Measurements from ENCODE around the gene PTGER3. TPM values are rescaled to one million over a fixed set of nuclear protein-coding genes. Genes with fewer than 3 reads are reported as not detected.

The PTGER3 gene
- total and polyA plus RNA-seq, 7 donors = 0.46 to 52.4 (median 26.8) TPM

DNA sequence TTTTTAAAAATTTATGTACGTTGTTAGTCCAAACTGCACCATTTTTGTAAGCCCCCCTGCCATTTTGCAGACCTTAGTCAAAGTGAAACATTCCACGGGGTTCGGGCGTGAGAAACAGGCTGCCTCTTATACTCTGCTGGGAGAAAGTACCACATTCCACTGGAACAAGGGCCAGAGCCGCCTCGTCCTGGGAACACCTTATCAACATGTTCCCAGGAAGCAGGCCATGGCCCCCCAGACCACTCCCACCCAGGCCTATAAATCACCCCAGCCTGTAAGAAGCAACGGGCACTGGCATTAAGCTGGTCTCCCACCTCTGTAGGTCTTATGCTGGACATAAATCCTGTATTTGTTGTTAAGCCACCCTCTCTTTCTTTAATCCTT, 34.1 kb upstream of the PTGER3 start:
- H3K27ac ChIP-seq = peak overlapping the region; percentile 84 to 86 (median 86)
- no peaks in the 10 kb centered on the region for H3K9me3 ChIP-seq
- 72 to 74% methylated on average over 7 of the region's 7 CpGs for whole genome bisulfite sequencing, 2 donors
- H3K36me3 ChIP-seq = peaks cover 0 to 17% (median 4%) of the 10 kb centered on the region in 4 donors
- H3K27me3 ChIP-seq = no peaks in the 10 kb centered on the region
- H3K4me3 ChIP-seq = peak overlapping the region; percentile 69 to 83 (median 78)
- TF ChIP-seq EP300 (IDR thresholded peaks at IDR 0.05) = no peak
- TF ChIP-seq, protein P1, sequence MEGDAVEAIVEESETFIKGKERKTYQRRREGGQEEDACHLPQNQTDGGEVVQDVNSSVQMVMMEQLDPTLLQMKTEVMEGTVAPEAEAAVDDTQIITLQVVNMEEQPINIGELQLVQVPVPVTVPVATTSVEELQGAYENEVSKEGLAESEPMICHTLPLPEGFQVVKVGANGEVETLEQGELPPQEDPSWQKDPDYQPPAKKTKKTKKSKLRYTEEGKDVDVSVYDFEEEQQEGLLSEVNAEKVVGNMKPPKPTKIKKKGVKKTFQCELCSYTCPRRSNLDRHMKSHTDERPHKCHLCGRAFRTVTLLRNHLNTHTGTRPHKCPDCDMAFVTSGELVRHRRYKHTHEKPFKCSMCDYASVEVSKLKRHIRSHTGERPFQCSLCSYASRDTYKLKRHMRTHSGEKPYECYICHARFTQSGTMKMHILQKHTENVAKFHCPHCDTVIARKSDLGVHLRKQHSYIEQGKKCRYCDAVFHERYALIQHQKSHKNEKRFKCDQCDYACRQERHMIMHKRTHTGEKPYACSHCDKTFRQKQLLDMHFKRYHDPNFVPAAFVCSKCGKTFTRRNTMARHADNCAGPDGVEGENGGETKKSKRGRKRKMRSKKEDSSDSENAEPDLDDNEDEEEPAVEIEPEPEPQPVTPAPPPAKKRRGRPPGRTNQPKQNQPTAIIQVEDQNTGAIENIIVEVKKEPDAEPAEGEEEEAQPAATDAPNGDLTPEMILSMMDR (IDR thresholded peaks at IDR 0.05) = no peak
- no peak for TF ChIP-seq POLR2AphosphoS5 (IDR thresholded peaks at IDR 0.05)
- TF ChIP-seq POLR2A (IDR thresholded peaks at IDR 0.05) = no peak
- H3K4me1 ChIP-seq = peaks cover 0 to 27% (median 19%) of the 10 kb centered on the region in 4 donors
- no peak for DNase-seq
- intact Hi-C loops (cut with DNase I) = no loop called here

DNA sequence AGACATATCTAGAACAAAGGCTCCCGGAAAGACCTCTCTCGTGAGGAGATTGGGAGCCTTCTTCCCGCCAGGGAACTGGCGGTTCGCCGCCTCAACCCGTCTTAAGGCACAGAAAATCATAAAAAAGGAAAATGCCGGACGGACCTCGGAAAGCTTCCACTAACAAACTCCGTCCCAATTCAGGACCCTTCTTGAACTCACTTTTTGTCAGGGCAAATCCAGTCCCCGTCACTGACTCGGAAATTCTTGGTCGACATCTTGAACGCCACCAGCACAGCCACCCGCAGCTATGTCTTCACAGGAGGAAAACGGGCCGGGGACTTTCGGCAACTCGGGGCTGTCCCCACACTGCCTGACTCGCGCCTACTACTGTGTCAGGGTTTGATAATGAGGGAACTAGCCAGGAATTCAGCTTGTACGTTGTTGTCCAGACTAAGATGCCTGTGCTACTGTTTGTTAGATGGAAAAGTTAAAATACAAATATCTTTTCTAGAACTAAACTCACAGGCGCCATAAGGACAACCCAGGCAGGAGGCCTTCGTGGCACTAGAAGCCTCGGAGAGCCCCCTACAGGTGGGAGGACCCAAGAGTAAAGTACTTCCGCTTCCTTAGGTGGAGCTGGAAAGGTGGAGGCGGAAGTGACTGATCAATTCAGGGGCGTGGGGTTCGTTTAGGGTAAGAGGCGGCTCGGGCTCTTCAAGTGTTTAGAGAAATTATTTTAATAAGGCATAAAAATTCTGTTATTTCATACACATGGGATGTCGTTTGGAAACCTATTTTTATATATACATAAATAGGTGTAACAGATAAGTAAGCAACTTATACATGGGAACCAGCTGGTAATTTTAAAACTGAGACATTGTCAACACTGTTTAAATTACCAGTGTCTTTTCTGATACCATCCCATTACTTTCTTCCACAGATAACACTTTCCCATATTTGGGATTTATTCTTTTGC, 33.4 kb upstream of the PTGER3 start, which contains the start of gene ZRANB2:
Gene ZRANB2 (minus strand): TSS at position 297 of the 958 bp plus-strand sequence. CDS start 40 bp downstream, at position 257.
- peaks cover 0 to 24% (median 9%) of the 10 kb centered on the region in 4 donors for H3K36me3 ChIP-seq
- peak within 1 kb of the TSS; percentile 84 to 86 (median 86) for H3K27ac ChIP-seq
- no peaks in the 10 kb centered on the region for H3K27me3 ChIP-seq
- TF ChIP-seq, protein P1 (IDR thresholded peaks at IDR 0.05) = peak in 3 of 4 experiments; percentile 60 to 68 (median 62)
- TF ChIP-seq EP300 (IDR thresholded peaks at IDR 0.05) (no peak), POLR2AphosphoS5 (IDR thresholded peaks at IDR 0.05) (peak; percentile 65 to 84 (median 77)), POLR2A (IDR thresholded peaks at IDR 0.05) (peak; percentile 50 to 61)
- peak within 1 kb of the TSS; percentile 69 to 83 (median 78) for H3K4me3 ChIP-seq
- 0% methylated on average over 33 of the region's 33 CpGs for WGBS, 2 donors
- H3K4me1 ChIP-seq = peaks cover 0 to 27% (median 19%) of the 10 kb centered on the region in 4 donors
- no peaks in the 10 kb centered on the region for H3K9me3 ChIP-seq
- intact Hi-C loops (cut with DNase I) = no loop called here
- DNase-seq = peak; percentile 89

DNA sequence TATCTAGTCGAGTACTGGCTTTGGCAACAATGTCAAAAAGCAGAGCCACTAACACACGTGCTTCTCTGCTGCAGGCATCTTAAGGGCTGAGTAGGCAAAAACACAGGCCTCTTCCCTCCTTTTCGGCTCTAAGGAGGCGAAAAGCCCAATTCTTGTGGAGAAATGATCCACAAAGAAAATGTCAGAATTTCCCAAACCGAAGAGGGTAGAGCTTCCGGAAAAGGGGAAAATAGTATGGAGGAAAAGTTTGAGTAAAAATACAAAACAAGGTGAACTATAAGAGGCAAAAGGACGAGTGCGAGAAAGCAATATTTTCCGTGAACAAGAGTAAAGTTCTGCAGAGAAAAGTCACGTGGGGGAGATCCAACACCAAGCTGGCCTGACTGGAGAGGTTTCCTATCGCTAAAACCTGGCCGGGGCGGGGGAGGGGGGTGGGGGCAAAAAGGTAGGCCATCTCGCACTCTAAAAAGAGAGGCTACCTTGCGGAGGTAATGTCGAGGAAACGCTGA, 32.7 kb upstream of the PTGER3 start:
- DNase-seq = no peak

GRCh38 chr1:71074681-71075080, 27.1 kb upstream of the PTGER3 start:
- Histone ChIP-seq H3K27ac (no peak overlapping the region), H3K4me3 (no peak overlapping the region), H3K9me3 (no peaks in the 10 kb centered on the region), H3K4me1 (peaks cover 0 to 16% (median 12%) of the 10 kb centered on the region in 4 donors), H3K36me3 (peaks cover 9 to 86% (median 42%) of the 10 kb centered on the region in 4 donors), H3K27me3 (no peaks in the 10 kb centered on the region)
- intact Hi-C loops (cut with DNase I) = loop anchor here (10.0 kb wide), 1 partner anchor 830 kb away; no protein-coding TSS in a partner anchor
- TF ChIP-seq EP300 (IDR thresholded peaks at IDR 0.05) (no peak), POLR2AphosphoS5 (IDR thresholded peaks at IDR 0.05) (no peak), POLR2A (IDR thresholded peaks at IDR 0.05) (no peak)
- TF ChIP-seq, protein P1 (IDR thresholded peaks at IDR 0.05) = no peak
- WGBS, 2 donors = 93 to 96% methylated on average over 1 of the region's 1 CpG
- DNase-seq = no peak

More for the DNA sequence above, 32.7 kb upstream of the PTGER3 start:
- 0% methylated on average over 17 of the region's 17 CpGs for WGBS, 2 donors
- Histone ChIP-seq H3K9me3 (no peaks in the 10 kb centered on the region), H3K4me3 (peak overlapping the region; percentile 69 to 83 (median 78)), H3K27ac (peak overlapping the region; percentile 84 to 86 (median 86)), H3K27me3 (no peaks in the 10 kb centered on the region), H3K36me3 (peaks cover 0 to 31% (median 17%) of the 10 kb centered on the region in 4 donors), H3K4me1 (peaks cover 0 to 27% (median 19%) of the 10 kb centered on the region in 4 donors)
- intact Hi-C loops (cut with DNase I) = no loop called here
- TF ChIP-seq EP300 (IDR thresholded peaks at IDR 0.05) (no peak), POLR2A (IDR thresholded peaks at IDR 0.05) (no peak), POLR2AphosphoS5 (IDR thresholded peaks at IDR 0.05) (no peak)
- TF ChIP-seq, protein P1 (IDR thresholded peaks at IDR 0.05) = no peak

Measured in sigmoid colon (tissue), 7 donors.